Tibial nerve (tissue), 4 donors: ENCODE data around the gene MBP.

Experiments used
- CTCF ChIP-seq, 5 experiments: fragments of 200-600 bp in 3 of 5; fragments of 450-650 bp in 2 of 5; sonication (generic) in 3 of 5; IDR thresholded peaks; one replicate each; pipeline ENCODE4 v1.5.1; 2016 to 2019; ENCODE audit warnings: antibody characterized with exemption in 5 of 5, mild to moderate bottlenecking in 3 of 5, moderate library complexity in 2 of 5
- EP300 ChIP-seq, 2 donors: sonication (generic); formaldehyde crosslinking; IDR thresholded peaks; one replicate each; pipeline ENCODE4 v1.6.1; 2017; ENCODE audit warnings: antibody characterized with exemption in 2 of 2, mild to moderate bottlenecking in 1 of 2
- POLR2A ChIP-seq, 2 donors: fragments of 450-650 bp; IDR thresholded peaks; one replicate each; pipeline ENCODE4 v1.6.1; 2017; ENCODE audit warnings: antibody characterized with exemption in 2 of 2, mild to moderate bottlenecking in 2 of 2, moderate library complexity in 2 of 2

- TF ChIP-seq CTCF (IDR thresholded peaks at IDR 0.05), result no peak
- TF ChIP-seq POLR2A (IDR thresholded peaks at IDR 0.05), result no peak
- TF ChIP-seq EP300 (IDR thresholded peaks at IDR 0.05), result no peak
These were observed 99.0 kb downstream of the MBP start for GRCh38 chr18:77033575-77033974.
